Astrocyte of the cerebellum (primary cell): Measurements from ENCODE around the gene IGSF21.

Experiments
- DNase-seq: peaks from one replicate; pipeline ENCODE4 v3.0.0-alpha.2; 2011; ENCODE audit warnings: low read depth
- H3K4me3 ChIP-seq: 2 replicates; pipeline ENCODE4 v1.5.1; 2011; ENCODE audit warnings: mild to moderate bottlenecking, low read depth, low read length, moderate library complexity
- in situ Hi-C: cut with HindIII; loops from 2 replicates; pipeline ENCODE4 v1.10.0; 2017; ENCODE audit warnings: low sequenced_read_pairs
- TF ChIP-seq, protein P1 (sequence below): IDR thresholded peaks from 2 replicates; pipeline ENCODE4 v1.5.1; 2012; ENCODE audit warnings: low read length, low read depth, moderate library complexity, mild to moderate bottlenecking; ENCODE audit errors: missing control alignments

Gene IGSF21

DNA sequence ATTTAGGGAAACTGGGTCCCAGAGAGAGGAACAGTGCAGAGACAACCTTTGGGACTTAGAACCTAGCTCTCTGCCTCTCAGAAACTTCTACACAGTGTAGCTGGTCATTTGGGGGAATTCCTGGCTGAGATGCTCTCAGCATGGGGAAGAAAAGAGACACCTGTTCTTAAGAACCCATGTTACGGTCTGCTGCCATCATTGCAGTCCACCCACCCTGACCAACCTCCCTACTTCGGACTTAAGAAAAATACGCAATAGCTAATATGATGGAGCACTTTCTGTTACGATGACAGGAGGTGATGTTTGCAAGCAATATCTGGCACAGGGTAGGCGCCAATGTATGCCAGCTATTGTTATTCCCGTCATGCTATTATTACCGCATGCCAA lies 177.9 kb downstream of the IGSF21 start:
- TF ChIP-seq, protein P1, sequence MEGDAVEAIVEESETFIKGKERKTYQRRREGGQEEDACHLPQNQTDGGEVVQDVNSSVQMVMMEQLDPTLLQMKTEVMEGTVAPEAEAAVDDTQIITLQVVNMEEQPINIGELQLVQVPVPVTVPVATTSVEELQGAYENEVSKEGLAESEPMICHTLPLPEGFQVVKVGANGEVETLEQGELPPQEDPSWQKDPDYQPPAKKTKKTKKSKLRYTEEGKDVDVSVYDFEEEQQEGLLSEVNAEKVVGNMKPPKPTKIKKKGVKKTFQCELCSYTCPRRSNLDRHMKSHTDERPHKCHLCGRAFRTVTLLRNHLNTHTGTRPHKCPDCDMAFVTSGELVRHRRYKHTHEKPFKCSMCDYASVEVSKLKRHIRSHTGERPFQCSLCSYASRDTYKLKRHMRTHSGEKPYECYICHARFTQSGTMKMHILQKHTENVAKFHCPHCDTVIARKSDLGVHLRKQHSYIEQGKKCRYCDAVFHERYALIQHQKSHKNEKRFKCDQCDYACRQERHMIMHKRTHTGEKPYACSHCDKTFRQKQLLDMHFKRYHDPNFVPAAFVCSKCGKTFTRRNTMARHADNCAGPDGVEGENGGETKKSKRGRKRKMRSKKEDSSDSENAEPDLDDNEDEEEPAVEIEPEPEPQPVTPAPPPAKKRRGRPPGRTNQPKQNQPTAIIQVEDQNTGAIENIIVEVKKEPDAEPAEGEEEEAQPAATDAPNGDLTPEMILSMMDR, result no peak
- DNase-seq, result no peak
- no peak overlapping the region for H3K4me3 ChIP-seq
- in situ Hi-C loops, result no loop called here

DNA sequence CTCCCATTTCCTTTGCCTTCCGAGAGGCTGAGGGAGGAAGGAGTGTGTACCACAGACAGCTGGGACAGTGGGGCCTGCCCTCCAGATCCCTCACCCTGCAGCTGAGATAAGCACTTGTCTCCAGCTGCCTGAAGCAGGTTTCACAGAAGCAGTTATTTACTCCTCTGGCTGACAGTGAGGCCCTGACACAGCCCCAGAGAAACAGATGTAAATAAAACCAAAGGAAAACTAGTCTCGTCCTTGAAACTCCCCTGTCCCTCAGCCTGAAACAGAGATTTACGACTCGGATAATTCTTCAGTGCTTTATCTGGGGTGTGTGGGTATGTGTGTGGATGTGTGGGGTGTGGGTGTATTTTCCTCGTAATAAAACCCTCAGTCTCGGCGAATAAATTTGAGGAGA lies 181.1 kb downstream of the IGSF21 start:
- TF ChIP-seq, protein P1, result no peak
- DNase-seq, result no peak
- H3K4me3 ChIP-seq, result no peak overlapping the region
- in situ Hi-C loops, result no loop called here

DNA sequence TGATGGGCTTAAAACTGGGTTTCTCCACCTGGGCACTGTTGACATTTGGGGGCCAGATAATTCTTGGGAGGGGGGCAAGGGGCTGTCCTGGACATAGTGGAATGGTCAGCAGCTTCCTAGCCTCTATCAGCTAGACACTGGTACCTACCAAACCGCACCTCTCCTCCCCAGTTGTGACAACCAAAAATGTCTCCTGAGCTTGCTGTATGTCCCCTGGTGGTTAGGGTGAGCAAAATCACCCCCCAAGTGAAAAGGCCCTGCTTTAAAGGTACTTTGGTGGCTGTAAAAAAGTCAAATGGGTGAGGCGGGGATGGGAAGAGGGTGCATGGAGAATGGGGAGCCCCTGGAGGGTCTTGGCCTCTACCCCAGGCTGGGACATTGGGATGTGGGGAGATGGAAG lies 182.0 kb downstream of the IGSF21 start:
- TF ChIP-seq, protein P1, result no peak
- in situ Hi-C loops, result no loop called here
- no peak for DNase-seq
- H3K4me3 ChIP-seq, result no peak overlapping the region

DNA sequence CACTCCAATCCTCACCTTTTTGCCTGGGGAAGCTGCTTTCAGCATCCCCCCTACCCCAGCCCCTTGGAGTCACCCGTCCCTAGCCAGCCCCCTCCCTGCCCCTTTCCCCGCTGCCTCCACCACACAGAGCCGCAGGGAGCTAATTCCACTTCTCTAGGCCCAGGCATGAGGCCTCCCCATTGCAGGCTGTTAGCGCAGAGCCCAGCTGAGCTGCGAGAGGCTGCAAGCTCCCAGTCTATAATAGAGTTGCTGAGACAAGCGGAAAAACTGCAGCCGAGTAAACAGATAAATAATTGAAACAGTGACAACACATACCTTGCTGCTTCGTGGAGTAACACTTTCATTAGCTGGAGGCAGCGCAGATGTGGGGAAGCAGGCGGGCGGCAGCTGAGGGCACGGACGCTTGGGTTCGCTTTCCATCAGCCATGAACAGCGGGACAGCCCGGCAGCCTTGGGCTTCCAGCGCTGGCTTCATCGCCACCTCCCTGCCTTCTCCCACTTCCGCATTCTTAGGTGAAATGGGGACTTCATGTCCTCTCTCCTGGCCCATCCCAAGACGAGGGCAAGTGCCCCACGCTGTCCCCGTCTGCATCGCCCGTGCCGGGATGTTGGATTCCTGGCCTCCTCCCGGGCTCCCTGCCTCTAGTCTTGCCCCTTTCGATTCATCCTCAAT lies 183.3 kb downstream of the IGSF21 start:
- in situ Hi-C loops, result no loop called here
- H3K4me3 ChIP-seq, result no peak overlapping the region
- DNase-seq, result no peak
- TF ChIP-seq, protein P1, result no peak

DNA sequence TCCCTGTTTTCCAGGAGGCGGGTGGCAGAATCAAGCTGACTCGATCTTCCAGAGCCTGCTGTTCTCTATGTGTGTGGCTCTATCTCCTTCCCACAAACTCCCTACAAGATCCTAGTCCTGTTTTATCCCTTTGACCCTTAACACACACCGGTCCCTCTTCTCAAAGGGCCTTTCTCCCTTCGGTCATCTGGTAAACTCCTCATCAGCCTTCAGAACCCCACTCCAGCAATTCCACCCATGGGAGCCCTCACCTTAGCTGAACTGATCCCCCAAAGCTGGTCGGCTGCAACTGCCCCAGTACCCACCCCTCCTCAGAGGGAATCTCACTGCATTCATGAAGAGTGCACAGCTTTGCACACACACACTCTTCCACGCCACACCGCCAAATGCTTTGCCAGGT lies 184.9 kb downstream of the IGSF21 start:
- in situ Hi-C loops, result no loop called here
- TF ChIP-seq, protein P1, result no peak
- H3K4me3 ChIP-seq, result no peak overlapping the region
- no peak for DNase-seq

DNA sequence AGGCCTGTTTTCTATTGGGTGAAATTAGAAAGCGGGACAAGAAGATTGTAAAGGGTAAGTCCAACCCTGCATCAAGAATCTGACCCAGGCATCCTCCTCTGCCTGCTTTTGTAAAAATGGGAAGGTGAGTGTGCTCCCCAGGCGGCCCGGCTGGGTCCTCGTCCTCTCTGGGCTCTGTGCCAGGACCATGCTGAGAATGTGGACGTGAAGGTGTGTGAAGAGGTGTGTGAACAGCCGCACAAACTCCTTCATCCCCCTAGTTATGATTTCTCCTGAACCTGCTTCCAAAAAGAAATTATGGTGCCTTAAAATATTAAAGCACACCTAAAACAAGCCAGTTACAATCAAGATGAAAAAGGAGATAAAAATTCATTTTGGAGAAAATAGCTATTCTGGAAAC lies 185.7 kb downstream of the IGSF21 start:
- TF ChIP-seq, protein P1, result no peak
- H3K4me3 ChIP-seq, result no peak overlapping the region
- no peak for DNase-seq
- in situ Hi-C loops, result no loop called here
